GM18873 (cell line): ENCODE data around the gene ACCS.

Experiments used
- ATAC-seq: cut with Tn5 transposase; IDR thresholded peaks from one replicate; pipeline ENCODE4 v1.9.1; 2021; ENCODE audit warnings: mild to moderate bottlenecking, moderate library complexity, moderate number of reproducible peaks; ENCODE audit not compliant: unreplicated experiment, low FRiP score

The ACCS gene

GRCh38 chr11:44088377-44088776 is 22.3 kb downstream of the ACCS start:
- no peak for ATAC-seq

GRCh38 chr11:44088871-44089270 is 22.8 kb downstream of the ACCS start:
- ATAC-seq, result no peak

GRCh38 chr11:44090539-44090938 is 24.5 kb downstream of the ACCS start:
- ATAC-seq, result no peak

GRCh38 chr11:44094260-44094868 is 28.3 kb downstream of the ACCS start:
- peak; percentile 51 for ATAC-seq

- ATAC-seq, result peak; percentile 77
These were observed 29.7 kb downstream of the ACCS start, which contains the start of gene EXT2 for GRCh38 chr11:44095506-44096359. Gene EXT2, plus strand, starts transcription at chr11:44095678. Its CDS starts 12,035 bp downstream, at chr11:44107713.

- no peak for ATAC-seq
These were observed 30.5 kb downstream of the ACCS start for GRCh38 chr11:44096360-44097185.

GRCh38 chr11:44097821-44098220 is 31.8 kb downstream of the ACCS start:
- ATAC-seq, result no peak

- no peak for ATAC-seq
These were observed 35.0 kb downstream of the ACCS start for GRCh38 chr11:44101098-44101497.

- no peak for ATAC-seq
These were observed 38.6 kb downstream of the ACCS start for GRCh38 chr11:44104481-44105294.

GRCh38 chr11:44108260-44108659 is 42.2 kb downstream of the ACCS start:
- no peak for ATAC-seq

GRCh38 chr11:44110231-44110679 is 44.2 kb downstream of the ACCS start:
- peak; percentile 86 for ATAC-seq

- ATAC-seq, result no peak
These were observed 46.2 kb downstream of the ACCS start for GRCh38 chr11:44112091-44112821.

- ATAC-seq, result no peak
These were observed 46.9 kb downstream of the ACCS start for GRCh38 chr11:44113018-44113417.

- no peak for ATAC-seq
These were observed 47.5 kb downstream of the ACCS start for GRCh38 chr11:44113572-44113971.

- ATAC-seq, result no peak
These were observed 50.3 kb downstream of the ACCS start for GRCh38 chr11:44116234-44116830.

- no peak for ATAC-seq
These were observed 54.1 kb downstream of the ACCS start for GRCh38 chr11:44120169-44120568.

GRCh38 chr11:44125598-44125997 is 59.5 kb downstream of the ACCS start:
- ATAC-seq, result no peak

GRCh38 chr11:44126304-44126703 is 60.2 kb downstream of the ACCS start:
- no peak for ATAC-seq

- ATAC-seq, result no peak
These were observed 61.1 kb downstream of the ACCS start for GRCh38 chr11:44127130-44127529.
